Measurements from ENCODE around the gene ELMO1.

The ELMO1 gene

DNA sequence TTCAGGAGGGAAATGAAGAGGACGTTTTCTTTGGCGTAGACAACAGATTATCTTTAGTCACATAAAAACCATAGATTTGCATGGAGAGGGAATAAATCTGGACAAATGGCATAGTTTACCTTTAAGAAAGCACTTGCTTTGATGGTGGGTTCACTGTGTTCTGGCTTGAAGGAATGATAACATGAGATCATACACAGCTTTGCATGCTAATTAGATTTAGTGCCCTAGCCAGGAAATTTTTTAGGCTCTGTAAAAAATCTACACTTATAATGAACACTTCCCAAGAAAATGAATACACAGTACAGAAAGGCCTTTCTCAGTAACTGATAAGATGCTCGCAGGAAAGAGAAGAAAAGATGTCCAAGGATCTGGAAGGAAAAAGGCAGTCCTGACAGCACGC is 506.1 kb downstream of the ELMO1 start:
- DNase-seq (ENCODE audit: extremely low read depth in 1 of 2, low read depth in 1 of 2), result no peak

DNA sequence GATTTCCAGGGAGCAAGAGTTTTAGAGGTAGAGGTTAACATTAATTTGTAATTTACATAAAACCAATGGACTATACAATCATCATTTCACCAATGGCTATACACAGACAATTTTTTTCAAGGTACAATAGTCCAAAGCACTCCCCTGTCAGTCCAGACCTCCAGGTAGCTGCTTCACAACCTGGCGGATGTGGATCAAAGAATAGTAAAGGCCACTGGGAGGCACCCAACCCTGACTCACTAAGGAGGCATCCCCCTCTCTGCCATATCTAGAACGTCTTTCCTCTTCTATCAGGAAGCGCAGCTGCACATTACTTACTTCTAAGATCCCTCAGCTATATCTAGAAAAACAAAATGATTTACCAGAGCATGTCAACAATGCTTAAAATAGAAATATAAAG is 506.6 kb downstream of the ELMO1 start:
- DNase-seq (ENCODE audit: extremely low read depth in 1 of 2, low read depth in 1 of 2), result no peak

DNA sequence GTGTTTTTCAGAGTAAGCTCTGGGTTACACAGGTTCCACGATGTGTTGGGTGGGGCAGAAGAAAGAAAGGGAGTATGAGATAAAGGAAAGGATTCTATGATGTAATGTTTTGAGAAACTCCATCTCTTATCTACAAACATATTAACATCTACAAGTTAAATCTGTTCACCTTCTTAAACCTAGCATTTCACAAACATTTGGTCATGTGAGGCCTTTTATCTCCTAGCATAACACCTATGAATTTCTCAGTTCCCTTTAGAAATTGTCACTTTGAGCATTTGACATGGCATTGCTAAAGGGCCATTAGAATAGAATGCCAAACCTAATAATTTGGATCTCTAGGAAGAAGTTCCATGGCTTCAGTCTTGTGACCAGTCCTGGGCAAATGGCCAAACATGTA is 507.3 kb downstream of the ELMO1 start:
- no peak for DNase-seq (ENCODE audit: extremely low read depth in 1 of 2, low read depth in 1 of 2)

DNA sequence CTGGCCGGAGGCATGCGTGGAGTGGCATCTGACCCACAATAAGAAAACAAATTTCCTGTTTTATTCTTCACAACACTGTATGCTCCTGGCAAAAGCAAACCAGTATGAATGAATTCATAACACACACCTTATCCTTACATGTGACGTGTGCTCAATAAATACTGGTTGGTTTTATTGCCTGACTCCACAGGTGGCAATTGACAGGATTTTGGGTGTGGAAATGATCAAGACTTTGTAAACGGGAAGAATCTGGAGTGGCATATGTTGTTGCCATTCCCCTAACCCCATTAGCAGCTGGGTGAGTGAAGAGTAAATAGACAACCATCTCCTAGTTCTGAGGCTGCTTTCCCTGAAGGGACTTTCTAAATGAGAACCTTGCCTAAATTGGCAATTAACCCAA is 508.8 kb downstream of the ELMO1 start:
- no peak for DNase-seq (ENCODE audit: extremely low read depth in 1 of 2, low read depth in 1 of 2)

DNA sequence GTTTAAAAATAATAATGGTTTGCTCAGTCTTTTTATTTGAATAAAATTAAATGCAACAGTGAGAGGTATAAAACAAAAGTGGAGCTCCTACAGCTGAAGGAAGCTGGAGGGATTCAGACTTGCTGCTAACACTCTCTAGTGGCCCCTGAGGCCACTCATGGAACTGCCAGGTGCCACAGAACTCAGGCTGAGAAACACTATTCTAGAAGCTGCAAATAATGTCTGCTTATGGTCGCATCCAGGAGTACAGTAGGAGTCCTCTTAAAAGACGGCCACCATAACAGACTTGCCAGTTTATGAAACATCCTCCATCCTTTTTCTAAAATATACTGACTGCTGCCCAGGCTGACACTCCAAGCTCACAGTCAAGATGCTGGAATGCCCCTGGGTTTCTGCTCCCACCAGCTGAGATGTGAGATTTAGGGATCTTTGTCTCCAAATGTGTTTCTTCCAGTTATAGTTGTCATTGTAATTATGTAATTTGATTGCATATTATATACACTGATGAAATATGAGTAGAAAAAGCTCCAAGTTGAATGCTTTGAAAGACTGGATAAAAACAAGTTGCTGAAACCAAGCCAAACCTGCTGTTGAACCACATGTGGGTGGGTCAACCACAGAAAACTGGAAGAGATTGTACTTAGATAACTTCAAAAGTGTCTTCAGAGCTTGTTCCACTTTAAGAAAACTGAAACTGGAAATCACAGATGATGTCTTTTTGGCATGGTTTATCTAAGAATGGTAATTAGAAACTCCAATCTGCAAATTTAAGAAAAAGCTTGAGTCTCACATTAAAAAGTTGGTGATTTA is 510.7 kb downstream of the ELMO1 start:
- DNase-seq (ENCODE audit: extremely low read depth in 1 of 2, low read depth in 1 of 2), result no peak

DNA sequence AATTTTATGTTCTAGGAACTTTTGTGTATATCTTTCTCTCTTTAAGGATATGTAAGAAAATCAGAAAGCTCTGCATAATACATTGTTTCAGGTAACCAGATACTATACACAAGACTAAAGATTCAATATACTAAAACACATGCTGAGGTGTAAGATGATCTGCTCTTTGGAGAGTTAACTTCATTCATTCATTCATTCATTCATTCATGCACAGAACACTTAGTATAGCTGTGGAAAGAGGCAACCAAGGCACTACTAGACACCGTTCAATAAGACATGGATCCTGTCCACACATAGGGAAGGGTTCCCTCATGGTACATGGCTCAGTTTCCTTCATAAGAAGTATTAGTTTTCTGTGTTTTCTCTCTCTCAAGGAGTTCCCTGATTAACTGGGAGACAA is 516.8 kb downstream of the ELMO1 start:
- no peak for DNase-seq (ENCODE audit: extremely low read depth in 1 of 2, low read depth in 1 of 2)

DNA sequence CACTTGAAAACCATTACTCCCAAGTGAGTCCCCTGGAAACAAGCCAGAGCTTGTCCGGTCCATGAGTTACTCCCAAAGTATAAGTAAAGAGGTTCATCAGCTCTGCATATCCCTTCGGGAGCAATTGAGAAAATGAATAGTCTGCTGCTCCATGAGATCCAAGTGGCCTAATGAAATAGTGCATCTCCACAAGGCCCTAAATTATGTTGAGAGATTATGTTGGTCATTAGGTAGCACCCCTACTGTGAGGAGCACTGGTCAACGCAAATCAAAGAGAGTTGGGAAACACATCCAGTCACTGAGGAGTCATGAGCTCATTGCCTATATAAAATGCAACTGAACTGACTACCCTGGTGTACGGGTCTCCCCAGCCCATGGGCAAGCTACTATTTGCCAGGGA is 518.9 kb downstream of the ELMO1 start:
- DNase-seq (ENCODE audit: extremely low read depth in 1 of 2, low read depth in 1 of 2), result no peak

DNA sequence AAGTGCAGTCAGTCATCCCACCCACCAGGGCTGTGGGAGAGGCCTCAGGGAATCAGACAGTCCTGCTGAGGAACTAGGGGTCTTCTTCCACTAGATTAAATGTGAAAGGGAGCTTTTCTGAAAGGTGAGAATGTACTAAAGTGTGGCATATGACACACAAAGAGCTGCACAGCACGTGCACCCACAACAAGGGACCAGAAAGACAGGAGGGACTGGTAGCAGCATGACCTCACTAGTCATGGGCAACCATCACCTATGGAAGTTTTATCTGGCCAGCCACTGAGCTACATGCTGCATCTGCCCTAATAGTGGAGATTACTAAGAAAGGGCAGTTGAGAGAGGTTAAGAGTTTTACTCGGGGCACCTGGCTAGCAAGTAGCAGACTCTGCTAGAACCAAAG is 519.9 kb downstream of the ELMO1 start:
- no peak for DNase-seq (ENCODE audit: extremely low read depth in 1 of 2, low read depth in 1 of 2)

DNA sequence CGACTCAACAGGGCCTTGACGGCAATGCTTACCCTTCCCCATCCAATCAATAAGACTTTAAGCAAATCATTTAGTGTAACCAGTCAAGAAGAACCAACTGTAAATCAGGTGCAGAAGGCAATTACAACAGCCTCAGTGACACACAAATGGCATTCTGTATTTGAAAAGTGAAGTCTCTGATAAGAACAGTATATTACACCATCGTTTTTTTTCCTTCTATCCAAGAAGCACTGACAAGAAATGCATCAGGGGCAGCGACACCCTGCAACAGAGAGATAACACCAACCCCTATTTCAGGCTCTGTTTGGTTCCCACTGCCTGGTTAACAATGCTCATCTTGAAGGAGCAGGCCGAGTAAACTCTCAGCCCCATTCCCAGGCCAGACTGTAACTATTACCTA is 520.4 kb downstream of the ELMO1 start:
- no peak for DNase-seq (ENCODE audit: extremely low read depth in 1 of 2, low read depth in 1 of 2)

DNA sequence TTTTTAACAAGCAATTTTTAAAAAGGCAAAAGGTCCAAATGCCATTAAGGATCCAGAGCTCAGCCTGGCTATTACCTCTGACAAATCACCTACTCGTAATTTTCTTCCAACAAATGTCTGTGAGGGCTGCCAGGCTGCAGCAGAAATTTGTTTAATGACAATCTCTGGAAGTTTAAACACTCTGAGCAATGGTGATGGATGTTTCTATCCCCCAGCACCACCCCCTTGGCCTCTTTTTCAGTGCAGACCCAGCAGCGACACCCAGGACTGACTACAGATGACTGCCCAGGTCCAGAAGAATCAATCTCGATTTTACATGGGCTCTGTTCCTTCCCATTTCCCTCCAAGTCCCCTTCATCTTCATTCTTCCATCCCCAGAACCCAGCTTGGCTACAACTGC is 523.0 kb downstream of the ELMO1 start:
- DNase-seq (ENCODE audit: extremely low read depth in 1 of 2, low read depth in 1 of 2), result no peak

DNA sequence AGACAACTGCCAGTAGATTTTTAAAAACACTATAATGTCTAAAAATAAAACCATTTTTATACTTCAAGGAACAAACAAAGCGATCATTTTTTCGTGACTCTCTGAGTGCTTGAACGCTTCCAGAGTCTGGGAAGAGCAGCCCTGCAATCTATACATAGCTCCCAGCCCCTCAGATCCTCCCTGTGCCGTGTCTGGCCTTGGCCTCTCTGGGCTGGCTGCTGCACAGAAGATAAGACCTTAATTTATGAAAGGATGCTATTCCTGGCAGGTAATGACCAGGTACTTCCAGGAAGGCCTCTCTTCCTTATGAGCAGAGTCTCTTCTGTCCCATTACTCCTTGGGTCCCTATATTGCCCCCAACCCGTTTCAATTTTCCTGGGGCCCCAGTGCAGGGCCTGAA is 523.5 kb downstream of the ELMO1 start:
- no peak for DNase-seq (ENCODE audit: extremely low read depth in 1 of 2, low read depth in 1 of 2)

DNA sequence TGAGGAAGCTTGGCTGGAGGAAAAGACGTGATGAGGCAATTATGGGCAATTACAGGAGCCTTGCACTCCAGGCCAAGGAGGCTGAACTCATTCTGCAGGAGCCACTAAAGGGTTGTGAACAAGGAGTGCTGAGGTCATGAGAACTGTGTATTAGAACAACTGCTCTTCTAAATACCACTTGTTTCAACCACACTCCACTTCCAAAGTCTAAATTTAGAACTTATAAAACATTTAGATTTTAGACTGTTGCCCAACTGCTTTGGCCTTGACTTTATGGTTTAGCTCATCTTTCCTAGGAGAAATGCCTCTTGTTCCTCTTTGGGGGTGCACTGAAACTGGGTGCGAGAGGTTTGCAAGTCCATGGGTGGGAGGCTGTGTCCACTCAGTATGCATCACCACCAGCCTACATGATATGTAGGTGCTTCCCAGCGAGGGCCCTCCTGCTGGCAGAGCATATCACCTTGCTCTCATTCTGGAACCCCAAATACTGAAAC is 524.7 kb downstream of the ELMO1 start:
- DNase-seq (ENCODE audit: extremely low read depth in 1 of 2, low read depth in 1 of 2), result no peak

DNA sequence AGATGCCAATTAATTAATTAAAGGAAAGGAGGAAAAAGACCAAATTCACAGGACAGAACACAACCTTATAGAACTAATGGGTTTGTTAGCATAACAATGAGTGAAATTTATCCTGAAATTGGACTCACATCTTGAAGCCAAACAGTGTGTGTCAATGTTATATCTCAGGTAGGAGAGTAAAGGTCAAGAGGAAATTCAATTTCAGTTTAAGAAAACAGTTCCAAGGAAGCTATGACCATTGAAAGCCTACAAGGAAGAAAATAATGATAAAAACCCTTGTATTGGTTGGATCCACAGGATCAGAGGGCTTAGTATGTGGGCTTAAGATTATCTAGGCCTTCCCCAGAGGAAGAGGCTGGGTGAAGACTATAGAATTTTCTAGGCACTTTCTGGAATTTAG is 525.5 kb downstream of the ELMO1 start:
- no peak for DNase-seq (ENCODE audit: extremely low read depth in 1 of 2, low read depth in 1 of 2)

DNA sequence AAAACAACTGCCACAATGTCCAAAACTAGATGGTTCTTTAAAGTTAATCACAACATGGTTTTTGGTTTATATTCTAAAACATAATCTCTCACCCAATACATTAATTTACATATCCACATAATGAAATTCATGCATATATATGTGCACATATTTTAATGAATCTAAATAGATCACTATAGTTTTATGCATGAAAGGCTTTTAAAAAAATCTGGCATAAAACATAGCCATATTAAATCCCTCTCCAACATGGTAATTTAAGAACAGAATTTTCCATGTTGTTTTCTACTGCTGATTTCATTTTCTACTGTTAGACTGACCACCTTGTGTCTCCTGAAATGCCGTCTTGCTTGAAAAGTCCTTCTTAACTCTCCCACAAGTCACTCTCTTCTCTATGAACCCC is 528.2 kb downstream of the ELMO1 start:
- DNase-seq (ENCODE audit: extremely low read depth in 1 of 2, low read depth in 1 of 2), result no peak

DNA sequence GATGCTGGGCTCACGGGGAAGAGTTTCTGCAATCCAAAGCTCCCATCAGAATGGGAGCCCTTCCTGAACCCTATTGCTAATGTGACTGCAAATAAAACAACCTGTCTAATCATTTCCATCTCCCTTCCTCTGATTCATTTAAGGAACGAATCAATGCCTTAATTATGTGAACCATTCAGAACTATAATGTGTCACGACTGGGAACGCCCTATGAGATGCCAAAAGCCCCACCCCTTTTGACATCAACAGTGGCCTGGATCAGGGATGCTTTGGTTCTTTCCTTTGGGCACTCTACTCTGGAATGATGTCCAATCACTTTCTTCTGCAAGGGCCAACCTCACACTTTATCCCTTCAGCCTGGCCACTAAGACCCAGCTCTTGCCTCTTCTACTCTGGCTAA is 528.9 kb downstream of the ELMO1 start:
- DNase-seq (ENCODE audit: extremely low read depth in 1 of 2, low read depth in 1 of 2), result no peak

DNA sequence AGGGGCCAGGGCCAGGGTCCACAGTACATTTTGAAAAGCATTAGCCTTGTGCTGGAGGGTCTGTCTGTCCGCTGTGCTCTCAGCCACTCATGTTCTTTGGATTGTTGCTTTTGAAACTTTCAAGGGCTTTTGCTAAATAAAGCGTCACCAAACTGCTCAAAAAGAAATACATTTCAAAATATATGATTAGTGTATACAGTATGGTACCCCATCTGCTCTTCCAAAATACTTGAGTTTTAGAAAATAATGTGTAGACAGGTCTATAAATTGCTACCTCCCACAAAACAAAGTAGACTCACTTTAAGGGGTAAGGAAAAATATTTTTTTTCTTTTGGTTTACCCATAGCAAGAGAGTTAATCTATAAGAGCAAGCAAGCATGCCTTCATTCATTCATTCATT is 530.1 kb downstream of the ELMO1 start:
- DNase-seq (ENCODE audit: extremely low read depth in 1 of 2, low read depth in 1 of 2), result no peak

DNA sequence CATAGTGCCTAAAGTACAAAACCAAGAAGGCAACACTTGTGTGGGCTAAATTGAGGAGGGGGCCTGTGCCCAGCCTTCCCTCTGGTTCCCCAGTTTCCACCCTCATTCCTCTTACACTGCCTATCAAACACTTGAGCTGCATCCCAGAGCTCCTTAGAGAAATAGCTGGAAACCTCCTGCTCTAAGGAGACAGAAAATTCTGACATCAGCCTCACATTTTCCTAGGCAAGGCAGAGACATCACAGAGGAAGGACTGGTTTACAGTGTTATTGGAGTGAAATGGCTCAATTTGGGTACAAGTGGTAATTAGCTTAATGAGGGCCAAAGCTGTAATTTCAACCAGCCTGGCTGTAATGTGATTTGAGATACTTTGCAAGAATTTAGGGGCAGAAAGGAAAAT is 532.0 kb downstream of the ELMO1 start:
- DNase-seq (ENCODE audit: extremely low read depth in 1 of 2, low read depth in 1 of 2), result no peak

DNA sequence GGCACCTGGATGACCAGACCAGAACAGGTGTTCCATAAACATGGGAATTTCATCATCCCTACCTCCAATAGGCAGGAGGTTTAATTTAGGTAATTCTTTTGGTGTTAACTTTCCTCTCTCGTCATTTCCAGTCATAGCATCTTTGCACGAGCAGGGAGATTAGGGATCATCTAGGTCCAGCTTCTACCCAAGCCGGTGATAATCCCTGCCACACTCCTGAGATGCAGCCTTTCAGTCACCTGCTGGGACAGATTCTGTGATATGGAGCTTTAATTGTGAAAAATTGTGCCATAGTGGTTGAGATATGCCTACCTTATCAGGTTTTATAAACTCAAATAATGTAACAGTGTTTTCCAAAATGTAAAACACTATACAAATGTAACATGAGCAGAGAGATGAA is 532.5 kb downstream of the ELMO1 start:
- DNase-seq (ENCODE audit: extremely low read depth in 1 of 2, low read depth in 1 of 2), result no peak

DNA sequence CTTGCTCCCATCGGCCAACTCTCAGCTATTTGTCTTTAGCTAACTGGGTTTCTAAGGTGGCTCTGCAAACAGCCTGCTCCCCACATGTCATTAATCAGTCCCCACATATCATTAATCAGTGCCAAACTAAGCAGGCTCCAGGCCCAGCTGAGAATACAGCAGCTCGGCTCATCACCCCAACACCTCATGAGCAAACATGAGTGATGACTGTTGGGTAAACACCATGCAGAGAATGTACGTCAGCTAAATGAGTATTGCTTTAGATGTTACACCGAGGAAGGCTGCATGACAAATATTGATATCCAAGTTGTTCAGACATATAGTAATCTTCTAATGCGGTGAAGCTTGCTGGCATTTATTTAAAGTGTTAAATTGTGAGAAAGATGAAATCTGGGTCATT is 536.9 kb downstream of the ELMO1 start:
- DNase-seq (ENCODE audit: extremely low read depth in 1 of 2, low read depth in 1 of 2), result no peak

DNA sequence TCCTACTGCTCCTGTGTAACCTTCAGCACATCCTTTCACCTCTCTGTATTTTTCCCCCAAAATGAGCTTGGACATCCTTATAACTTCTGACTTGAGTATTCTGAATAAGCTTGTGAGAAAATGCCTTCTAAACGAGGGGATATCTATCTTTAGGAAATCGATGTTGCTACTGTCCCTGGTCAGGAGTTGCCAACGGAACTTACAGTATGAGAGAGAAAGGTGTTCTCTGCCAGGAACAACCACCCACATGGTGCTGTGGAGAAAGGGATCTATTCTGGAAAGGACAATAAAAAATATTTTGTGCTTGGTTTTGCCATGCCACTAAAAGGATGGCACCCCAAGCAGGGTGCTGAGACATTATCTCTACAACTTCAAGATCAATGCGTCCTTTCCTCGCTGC is 537.8 kb downstream of the ELMO1 start:
- no peak for DNase-seq (ENCODE audit: extremely low read depth in 1 of 2, low read depth in 1 of 2)

DNA sequence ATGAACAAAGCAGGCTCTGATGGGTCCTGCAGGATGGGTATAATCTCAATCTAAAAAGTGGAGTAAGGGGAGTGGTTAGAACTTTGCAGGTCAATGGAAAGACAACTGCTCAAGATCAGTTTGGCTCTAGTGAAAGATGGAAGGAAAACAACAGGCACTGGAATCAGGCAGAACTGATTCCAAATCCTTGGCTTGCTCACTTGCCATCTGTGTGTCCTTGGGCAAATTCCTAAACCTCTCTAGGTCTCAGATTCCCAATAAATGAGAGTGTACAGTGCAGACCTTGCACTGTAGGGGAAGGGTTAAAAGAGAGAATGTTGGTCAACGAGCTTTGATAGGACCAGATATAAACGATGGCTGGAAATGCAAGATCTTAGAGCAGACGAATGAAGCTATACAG is 538.3 kb downstream of the ELMO1 start:
- no peak for DNase-seq (ENCODE audit: extremely low read depth in 1 of 2, low read depth in 1 of 2)

DNA sequence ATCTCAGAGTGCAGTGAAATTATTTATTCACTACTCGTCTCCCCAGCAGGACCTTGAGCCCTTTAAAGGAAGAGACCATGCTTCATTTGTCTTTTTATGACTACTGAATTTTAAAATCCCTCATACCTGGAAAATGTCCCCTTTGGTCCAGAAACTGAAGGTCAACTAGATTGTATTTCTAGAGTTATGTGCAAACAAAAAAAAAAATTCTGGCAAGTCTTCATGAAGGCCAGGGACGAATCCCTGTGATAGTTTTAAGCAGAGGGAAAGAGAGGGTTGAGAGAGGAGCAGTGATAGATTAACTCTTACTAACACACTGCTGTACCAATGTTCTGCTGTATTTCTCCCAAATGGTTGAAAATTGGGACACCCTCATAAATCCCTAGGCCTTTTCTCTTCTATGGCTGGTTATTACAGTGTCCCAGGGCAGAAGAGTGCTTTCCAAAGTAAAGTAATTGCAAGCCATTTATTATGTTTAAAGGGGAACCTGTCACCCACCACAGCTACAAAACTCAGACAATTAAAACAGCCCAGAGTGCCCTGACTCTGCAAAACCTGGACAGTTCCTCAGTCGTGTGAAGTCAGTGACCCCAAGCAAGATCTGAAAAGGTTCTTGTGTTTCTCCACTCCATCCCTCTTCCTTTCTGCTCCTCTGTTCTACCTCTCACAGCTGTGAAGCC is 541.6 kb downstream of the ELMO1 start:
- no peak for DNase-seq (ENCODE audit: extremely low read depth in 1 of 2, low read depth in 1 of 2)

DNA sequence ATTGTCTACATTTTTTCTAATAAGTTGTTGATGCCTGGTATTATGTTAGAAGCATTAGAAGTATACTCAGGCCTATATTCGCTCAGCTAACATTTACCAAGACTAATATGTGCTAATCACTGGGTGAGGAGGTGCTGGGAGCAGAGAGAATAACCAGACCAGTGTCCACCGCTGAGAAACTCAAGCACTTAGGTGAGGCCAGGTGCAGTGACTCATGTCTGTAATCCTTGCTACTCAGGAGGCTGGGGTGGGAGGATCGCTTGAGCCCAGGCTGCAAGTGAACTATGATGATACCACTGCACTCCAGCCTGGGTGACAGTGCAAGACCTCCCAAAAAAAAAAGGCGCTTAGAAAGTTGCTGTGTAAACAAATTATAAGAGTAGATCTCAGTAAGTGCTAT is 542.2 kb downstream of the ELMO1 start:
- DNase-seq (ENCODE audit: extremely low read depth in 1 of 2, low read depth in 1 of 2), result no peak

All from activated CD8-positive, alpha-beta memory T cell treated with anti-CD3 and anti-CD28 coated beads for 1 hour (primary cell).